H9 (cell line): ENCODE measurements around the gene ZC3H18. TPM values are rescaled to one million over a fixed set of nuclear protein-coding genes. Genes with fewer than 3 reads are reported as not detected.

ENCODE experiments used
- DNase-seq: peaks from one replicate; pipeline ENCODE4 v3.0.0-alpha.2; 2017
- H2AFZ ChIP-seq: one replicate; pipeline ENCODE4 v1.6.1; 2013; ENCODE audit warnings: mild to moderate bottlenecking, low read length, control low read depth, moderate library complexity
- H2AK5ac ChIP-seq: 2 replicates; pipeline ENCODE4 v1.6.1; 2013; ENCODE audit warnings: low read length, control low read depth, mixed read lengths; ENCODE audit not compliant: insufficient read length
- H2BK120ac ChIP-seq: one replicate; pipeline ENCODE4 v1.6.1; 2013; ENCODE audit warnings: low read depth, mild to moderate bottlenecking, low read length, control low read depth, inconsistent platforms; ENCODE audit not compliant: poor library complexity, severe bottlenecking
- H2BK12ac ChIP-seq: 2 replicates; pipeline ENCODE4 v1.6.1; 2013; ENCODE audit warnings: low read length, control low read depth, mixed read lengths, low read depth; ENCODE audit not compliant: insufficient read length
- H2BK15ac ChIP-seq: 2 replicates; pipeline ENCODE4 v1.6.1; 2013; ENCODE audit warnings: low read depth, low read length, control low read depth
- H2BK20ac ChIP-seq: one replicate; pipeline ENCODE4 v1.6.1; 2013; ENCODE audit warnings: low read depth, mild to moderate bottlenecking, low read length, control low read depth, inconsistent platforms; ENCODE audit not compliant: poor library complexity, severe bottlenecking
- H2BK5ac ChIP-seq: 2 replicates; pipeline ENCODE4 v1.6.1; 2013; ENCODE audit warnings: low read length, control low read depth, mixed read lengths; ENCODE audit not compliant: insufficient read length
- H3K14ac ChIP-seq: 2 replicates; pipeline ENCODE4 v1.6.1; 2013; ENCODE audit warnings: low read length, control low read depth; ENCODE audit not compliant: insufficient read depth
- H3K18ac ChIP-seq: 2 replicates; pipeline ENCODE4 v1.6.1; 2013; ENCODE audit warnings: low read depth, mild to moderate bottlenecking, mixed read lengths, low read length, control low read depth; ENCODE audit not compliant: insufficient read length
- H3K23ac ChIP-seq: 2 replicates; pipeline ENCODE4 v1.6.1; 2013; ENCODE audit warnings: low read length, control low read depth, mixed read lengths, low read depth; ENCODE audit not compliant: insufficient read length
- H3K23me2 ChIP-seq: 2 replicates; pipeline ENCODE4 v1.6.1; 2013; ENCODE audit warnings: low read depth, mild to moderate bottlenecking, mixed read lengths, low read length, control low read depth; ENCODE audit not compliant: insufficient read length, poor library complexity, severe bottlenecking
- H3K27ac ChIP-seq: 2 replicates; pipeline ENCODE4 v1.5.1; 2013; ENCODE audit warnings: low read length, control low read depth, mixed read lengths, low read depth; ENCODE audit not compliant: insufficient read length
- H3K27me3 ChIP-seq: 2 replicates; pipeline ENCODE4 v1.6.1; 2013; ENCODE audit warnings: low read length, control low read depth, inconsistent platforms; ENCODE audit not compliant: insufficient read depth
- H3K4ac ChIP-seq: 2 replicates; pipeline ENCODE4 v1.6.1; 2013; ENCODE audit warnings: low read depth, mild to moderate bottlenecking, control low read depth, inconsistent platforms, low read length, moderate library complexity
- H3K4me1 ChIP-seq: 2 replicates; pipeline ENCODE4 v1.6.1; 2013; ENCODE audit warnings: low read length, control low read depth, inconsistent platforms; ENCODE audit not compliant: insufficient read depth
- H3K4me2 ChIP-seq: 2 replicates; pipeline ENCODE4 v1.6.1; 2013; ENCODE audit warnings: low read length, control low read depth, mixed read lengths; ENCODE audit not compliant: insufficient read length, insufficient read depth
- H3K56ac ChIP-seq: 2 replicates; pipeline ENCODE4 v1.6.1; 2013; ENCODE audit warnings: low read depth, mild to moderate bottlenecking, mixed read lengths, low read length, control low read depth; ENCODE audit not compliant: insufficient read length
- H3K79me1 ChIP-seq: 2 replicates; pipeline ENCODE4 v1.6.1; 2013; ENCODE audit warnings: low read depth, mild to moderate bottlenecking, moderate library complexity, low read length, control low read depth, inconsistent platforms; ENCODE audit not compliant: insufficient read depth, poor library complexity, severe bottlenecking
- H3K79me2 ChIP-seq: 2 replicates; pipeline ENCODE4 v1.6.1; 2013; ENCODE audit warnings: low read length, control low read depth, inconsistent platforms; ENCODE audit not compliant: insufficient read depth
- H3K9ac ChIP-seq: 2 replicates; pipeline ENCODE4 v1.6.1; 2013; ENCODE audit warnings: low read length, control low read depth, mixed read lengths; ENCODE audit not compliant: insufficient read length; ENCODE audit errors: extremely low read depth
- H3K9me3 ChIP-seq: one replicate; pipeline ENCODE4 v1.6.1; 2013; ENCODE audit warnings: low read depth, low read length, inconsistent platforms; ENCODE audit not compliant: control insufficient read depth
- H3T11ph ChIP-seq: one replicate; pipeline ENCODE4 v1.6.1; 2013; ENCODE audit warnings: mild to moderate bottlenecking, low read length, control low read depth, inconsistent platforms
- H4K20me1 ChIP-seq: one replicate; pipeline ENCODE4 v1.6.1; 2013; ENCODE audit not compliant: control insufficient read depth, insufficient read length, insufficient read depth
- H4K5ac ChIP-seq: 2 replicates; pipeline ENCODE4 v1.6.1; 2013; ENCODE audit warnings: low read depth, mild to moderate bottlenecking, mixed read lengths, low read length, control low read depth; ENCODE audit not compliant: insufficient read length
- H4K8ac ChIP-seq: replicated peaks from 2 replicates; pipeline ENCODE4 v1.6.1; 2013; ENCODE audit warnings: low read length, control low read depth, mixed read lengths, low read depth; ENCODE audit not compliant: insufficient read length
- H4K91ac ChIP-seq: 2 replicates; pipeline ENCODE4 v1.6.1; 2013; ENCODE audit warnings: low read depth, mild to moderate bottlenecking, moderate library complexity, mixed read lengths, low read length, control low read depth; ENCODE audit not compliant: insufficient read length
- H3K27ac Mint-ChIP-seq, 3 experiments: 2 replicates in 2 of 3; 3 replicates in 1 of 3; pipeline ENCODE4 v1.8.0; 2020 to 2021; ENCODE audit warnings: mixed read lengths in 3 of 3, mild to moderate bottlenecking in 1 of 3, moderate library complexity in 1 of 3
- H3K27me3 Mint-ChIP-seq: 2 replicates; pipeline ENCODE4 v1.8.0; 2021; ENCODE audit warnings: low read depth, mild to moderate bottlenecking, moderate library complexity, mixed read lengths
- H3K36me3 Mint-ChIP-seq, 3 experiments: 2 replicates in 2 of 3; 3 replicates in 1 of 3; pipeline ENCODE4 v1.8.0; 2020 to 2021; ENCODE audit warnings: low read depth in 3 of 3, mixed read lengths in 3 of 3; ENCODE audit not compliant: insufficient read depth in 1 of 3
- H3K4me1 Mint-ChIP-seq, 2 experiments: 2 replicates each; pipeline ENCODE4 v1.8.0; 2020; ENCODE audit warnings: mixed read lengths in 2 of 2
- H3K4me3 Mint-ChIP-seq, 2 experiments: 2 replicates in 1 of 2; 3 replicates in 1 of 2; pipeline ENCODE4 v1.8.0; 2020 to 2021; ENCODE audit warnings: mild to moderate bottlenecking in 2 of 2, mixed read lengths in 2 of 2, moderate library complexity in 1 of 2
- H3K9me3 Mint-ChIP-seq, 2 experiments: 2 replicates in 1 of 2; 3 replicates in 1 of 2; pipeline ENCODE4 v1.8.0; 2020; ENCODE audit warnings: mild to moderate bottlenecking in 2 of 2, mixed read lengths in 2 of 2, moderate library complexity in 1 of 2
- WGBS: extraction: QIAGEN DNeasy Blood & Tissue Kit; methylation state at CpG from one replicate; pipeline ENCODE4 v1.1.7; 2013; ENCODE audit warnings: missing lambda C conversion rate, low lambda C conversion rate, mixed read lengths; ENCODE audit not compliant: insufficient read length; ENCODE audit errors: extremely low coverage; 5-methylcytosine and 5-hydroxymethylcytosine counted together
- total RNA-seq: library from RNA; stranded (reverse); gene quantifications from 2 replicates; pipeline ENCODE4 v1.2.1, GENCODE V29; 2021
- TF ChIP-seq, protein P1 (sequence below): fragments of 200-600 bp; sonication (generic); conservative IDR thresholded peaks from 3 replicates; pipeline ENCODE4 v1.8.0; 2021; ENCODE audit warnings: antibody characterized with exemption, mild to moderate bottlenecking

Gene ZC3H18
- total RNA-seq, 1 experiment from 2014 or later: 69.7 TPM

DNA sequence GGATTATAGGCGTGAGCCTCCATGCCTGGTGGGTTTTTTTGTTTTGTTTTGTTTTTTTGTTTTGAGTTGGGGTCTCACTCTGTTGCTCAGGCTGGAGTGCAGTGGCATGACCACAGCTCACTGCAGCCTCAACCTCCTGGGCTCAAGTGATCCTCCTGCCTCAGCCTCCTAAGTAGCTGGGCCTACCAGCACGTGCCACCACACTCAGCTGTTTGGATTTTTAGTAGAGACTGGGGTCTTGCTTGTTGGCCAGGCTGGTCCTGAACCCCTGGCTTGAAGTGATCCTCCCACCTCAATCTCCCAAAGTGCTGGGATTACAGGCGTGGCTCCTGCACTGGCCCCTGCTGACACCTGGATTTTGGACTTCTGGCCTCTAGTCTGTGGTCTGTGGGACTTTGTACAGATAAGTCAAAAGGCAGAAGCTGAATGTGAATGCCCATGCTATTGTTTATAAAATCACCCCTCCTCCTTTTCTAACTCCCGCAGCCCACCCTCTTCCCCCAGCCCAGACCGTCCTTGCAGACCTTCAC lies 110.4 kb downstream of the ZC3H18 start:
- no peak overlapping the region for H3K14ac ChIP-seq
- H3K27ac Mint-ChIP-seq: no peak overlapping the region
- no CpG with 5 or more reads among the region's 5 CpGs for WGBS

More for the DNA sequence above, 110.4 kb downstream of the ZC3H18 start:
- H3K79me2 ChIP-seq: no peaks in the 10 kb centered on the region
- Mint-ChIP-seq H3K4me1 (peaks cover 8 to 9% of the 10 kb centered on the region in 2 experiments; a peak in 3 of 4 replicates), H3K27me3 (peaks cover 4% of the 10 kb centered on the region), H3K36me3 (peaks cover 0 to 2% (median 0%) of the 10 kb centered on the region in 3 experiments; a peak in 2 of 7 replicates), H3K9me3 (no peaks in the 10 kb centered on the region), H3K4me3 (no peak overlapping the region)
- H3T11ph ChIP-seq: no peak overlapping the region
- H3K79me1 ChIP-seq: no peaks in the 10 kb centered on the region
- no peaks in the 10 kb centered on the region for H3K9me3 ChIP-seq
- H2BK20ac ChIP-seq: no peak overlapping the region
- no peak overlapping the region for H3K4ac ChIP-seq
- no peak overlapping the region for H2AK5ac ChIP-seq
- no peaks in the 10 kb centered on the region; the same call in 1 of the 2 replicates for H3K27me3 ChIP-seq
- no peak overlapping the region for H4K91ac ChIP-seq
- no peaks in the 10 kb centered on the region for H3K4me1 ChIP-seq
- H3K56ac ChIP-seq: no peak overlapping the region
- no peak overlapping the region for H3K27ac ChIP-seq
- no peak overlapping the region for H3K18ac ChIP-seq
- no peak overlapping the region for H3K4me2 ChIP-seq
- H4K8ac ChIP-seq: no peak overlapping the region
- DNase-seq: no peak
- H4K5ac ChIP-seq: no peak overlapping the region
- peaks cover 7% of the 10 kb centered on the region for H3K23me2 ChIP-seq
- no peak overlapping the region for H2BK15ac ChIP-seq
- no peak overlapping the region for H2AFZ ChIP-seq
- TF ChIP-seq, protein P1, sequence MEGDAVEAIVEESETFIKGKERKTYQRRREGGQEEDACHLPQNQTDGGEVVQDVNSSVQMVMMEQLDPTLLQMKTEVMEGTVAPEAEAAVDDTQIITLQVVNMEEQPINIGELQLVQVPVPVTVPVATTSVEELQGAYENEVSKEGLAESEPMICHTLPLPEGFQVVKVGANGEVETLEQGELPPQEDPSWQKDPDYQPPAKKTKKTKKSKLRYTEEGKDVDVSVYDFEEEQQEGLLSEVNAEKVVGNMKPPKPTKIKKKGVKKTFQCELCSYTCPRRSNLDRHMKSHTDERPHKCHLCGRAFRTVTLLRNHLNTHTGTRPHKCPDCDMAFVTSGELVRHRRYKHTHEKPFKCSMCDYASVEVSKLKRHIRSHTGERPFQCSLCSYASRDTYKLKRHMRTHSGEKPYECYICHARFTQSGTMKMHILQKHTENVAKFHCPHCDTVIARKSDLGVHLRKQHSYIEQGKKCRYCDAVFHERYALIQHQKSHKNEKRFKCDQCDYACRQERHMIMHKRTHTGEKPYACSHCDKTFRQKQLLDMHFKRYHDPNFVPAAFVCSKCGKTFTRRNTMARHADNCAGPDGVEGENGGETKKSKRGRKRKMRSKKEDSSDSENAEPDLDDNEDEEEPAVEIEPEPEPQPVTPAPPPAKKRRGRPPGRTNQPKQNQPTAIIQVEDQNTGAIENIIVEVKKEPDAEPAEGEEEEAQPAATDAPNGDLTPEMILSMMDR: no peak
- H2BK5ac ChIP-seq: no peak overlapping the region
- H4K20me1 ChIP-seq: no peaks in the 10 kb centered on the region
- H2BK120ac ChIP-seq: no peak overlapping the region
- no peak overlapping the region for H3K9ac ChIP-seq
- H3K23ac ChIP-seq: no peak overlapping the region
- no peak overlapping the region for H2BK12ac ChIP-seq
